Limb (tissue), 2 donors: ENCODE data around the gene SYNE1.
"Not testable (repeated sequence)": the region's sequence is repeated elsewhere in the genome, so short reads cannot be mapped to it uniquely, and the experiment has no call there.

Source experiments
- DNase-seq, 2 donors: peaks; one replicate each; pipeline ENCODE4 v3.0.0-alpha.2; 2016; ENCODE audit errors: extremely low spot score in 2 of 2

The SYNE1 gene

DNA sequence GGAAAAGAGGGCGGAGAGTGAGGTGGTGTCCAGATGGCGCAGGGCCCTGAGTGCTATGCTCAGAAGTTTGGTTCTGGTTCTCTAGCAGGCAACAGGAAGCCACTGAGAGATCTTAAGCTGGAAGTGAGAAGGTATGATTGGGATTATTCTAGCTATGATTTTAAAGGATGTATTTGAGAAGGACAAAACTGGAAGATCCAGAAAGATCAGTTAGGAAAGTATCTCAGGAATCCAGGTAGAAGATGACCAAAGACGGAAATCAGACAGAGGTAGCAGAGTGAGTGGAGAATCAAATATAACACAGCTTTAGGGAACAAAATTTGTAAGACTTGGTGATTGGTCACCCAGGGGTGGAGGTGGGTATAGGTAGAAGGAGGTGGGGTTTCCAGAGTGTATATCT is 5.8 kb downstream of the SYNE1 start:
- no peak for DNase-seq

- no peak for DNase-seq
Observed at GRCh38 chr6:152630832-152631231, 6.3 kb downstream of the SYNE1 start.

DNA sequence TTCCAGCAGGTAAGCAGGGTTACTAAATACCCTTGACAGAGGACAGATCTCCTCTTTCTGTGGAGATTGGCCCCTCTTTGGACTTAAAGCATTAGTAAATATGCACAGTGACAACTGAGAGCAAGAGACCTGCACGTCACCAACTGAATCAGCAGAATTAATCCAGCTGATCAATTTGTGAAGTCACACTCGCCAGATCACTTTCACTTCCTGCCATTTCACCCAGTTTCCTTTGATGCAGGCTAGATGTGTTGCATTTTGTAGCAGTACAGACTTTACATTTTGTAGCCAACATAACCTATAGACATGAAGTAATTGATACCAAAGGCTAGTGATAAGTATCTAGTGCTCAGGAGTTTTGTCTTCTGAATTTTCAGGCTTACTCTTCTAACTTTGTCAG is 11.9 kb downstream of the SYNE1 start:
- no peak for DNase-seq

DNA sequence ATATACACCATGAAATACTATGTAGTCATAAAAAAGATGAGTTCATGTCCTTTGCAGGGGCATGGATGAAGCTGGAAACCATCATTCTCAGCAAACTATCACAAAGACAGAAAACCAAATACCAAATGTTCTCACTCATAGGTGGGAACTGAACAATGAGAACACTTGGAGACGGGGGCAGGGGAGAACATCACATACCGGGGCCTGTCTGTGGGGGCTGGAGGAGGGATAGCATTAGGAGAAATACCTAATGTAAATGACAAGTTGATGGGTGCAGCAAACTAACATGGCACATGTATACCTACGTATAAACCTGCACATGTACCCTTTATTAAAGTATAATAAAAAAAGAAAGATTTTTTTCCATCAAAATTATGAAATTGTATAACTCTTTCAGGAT is 22.4 kb downstream of the SYNE1 start:
- not testable (repeated sequence) for DNase-seq

GRCh38 chr6:152609125-152609670 is 28.0 kb downstream of the SYNE1 start:
- DNase-seq, result no peak

GRCh38 chr6:152605941-152606340 is 31.2 kb downstream of the SYNE1 start:
- DNase-seq, result no peak

- no peak for DNase-seq
Observed at GRCh38 chr6:152605342-152605741, 31.8 kb downstream of the SYNE1 start.

DNA sequence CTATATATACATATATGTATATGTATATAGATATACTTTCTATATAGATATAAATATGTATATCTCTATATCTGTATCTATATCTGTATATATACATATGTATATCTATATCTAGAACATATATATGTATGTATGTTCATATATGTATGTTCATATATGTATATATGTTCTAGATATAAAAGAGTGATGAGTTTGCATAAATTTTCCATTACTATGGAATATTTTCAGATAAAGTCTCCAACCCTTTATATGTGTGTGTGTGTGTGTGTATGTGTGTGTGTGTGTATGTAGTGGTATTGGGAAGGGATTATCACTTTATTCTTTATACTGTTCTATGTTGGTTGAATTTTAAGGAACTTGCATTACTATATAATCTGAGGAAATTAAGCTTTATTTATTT is 33.3 kb downstream of the SYNE1 start:
- no peak for DNase-seq

GRCh38 chr6:152600022-152600421 is 37.1 kb downstream of the SYNE1 start:
- DNase-seq, result no peak

DNA sequence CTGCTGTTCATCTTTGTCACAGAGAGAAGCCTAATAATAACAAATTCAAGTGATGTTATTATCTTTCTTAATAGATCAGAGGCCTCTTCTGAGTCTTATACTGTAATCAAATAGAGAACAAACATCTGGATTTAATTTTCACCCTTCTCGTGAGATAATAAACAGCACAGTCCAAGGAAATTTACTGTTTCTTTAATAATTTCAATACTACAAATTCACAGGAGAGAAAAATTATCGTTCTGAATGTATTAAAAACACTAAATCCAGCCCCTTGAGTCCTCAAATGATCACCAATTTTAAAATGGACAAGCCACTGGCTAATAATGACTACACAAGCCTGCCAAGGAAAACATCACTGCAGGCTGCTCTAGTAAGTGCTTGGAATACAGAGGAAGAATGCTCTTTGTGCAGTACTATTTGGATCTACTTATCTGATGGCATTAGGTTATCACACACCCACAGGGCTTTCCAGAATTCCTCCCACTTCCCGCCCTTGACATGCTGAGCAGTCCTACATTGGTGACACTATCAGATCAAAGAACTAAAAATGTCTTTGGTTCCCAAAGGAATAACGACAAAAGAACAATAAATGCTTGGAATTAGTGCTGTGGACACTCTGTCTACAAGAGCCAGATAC is 38.1 kb downstream of the SYNE1 start:
- no peak for DNase-seq

- DNase-seq, result no peak
Observed at GRCh38 chr6:152598421-152598820, 38.7 kb downstream of the SYNE1 start.

DNA sequence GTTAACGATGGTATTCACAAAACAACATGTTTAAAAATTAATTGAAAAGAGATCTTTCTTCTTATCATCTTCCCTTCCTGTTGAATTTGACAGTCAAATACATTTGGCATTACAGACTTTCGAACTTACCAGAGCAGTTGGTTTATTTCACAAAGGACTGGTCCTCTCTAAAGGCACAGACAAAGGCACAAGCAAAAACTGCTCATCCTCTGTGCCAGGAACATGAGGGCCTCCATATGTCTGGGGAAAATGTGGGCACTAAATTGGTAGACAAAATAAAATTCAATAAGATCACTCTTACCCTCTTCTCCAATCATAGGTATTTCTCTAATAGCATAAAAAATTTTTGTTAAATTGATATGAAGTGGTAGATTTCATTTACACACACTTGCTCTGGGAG is 40.4 kb downstream of the SYNE1 start:
- DNase-seq, result no peak

GRCh38 chr6:152595499-152595898 is 41.7 kb downstream of the SYNE1 start:
- peak in 1 of 2 donors; percentile 39 for DNase-seq

DNA sequence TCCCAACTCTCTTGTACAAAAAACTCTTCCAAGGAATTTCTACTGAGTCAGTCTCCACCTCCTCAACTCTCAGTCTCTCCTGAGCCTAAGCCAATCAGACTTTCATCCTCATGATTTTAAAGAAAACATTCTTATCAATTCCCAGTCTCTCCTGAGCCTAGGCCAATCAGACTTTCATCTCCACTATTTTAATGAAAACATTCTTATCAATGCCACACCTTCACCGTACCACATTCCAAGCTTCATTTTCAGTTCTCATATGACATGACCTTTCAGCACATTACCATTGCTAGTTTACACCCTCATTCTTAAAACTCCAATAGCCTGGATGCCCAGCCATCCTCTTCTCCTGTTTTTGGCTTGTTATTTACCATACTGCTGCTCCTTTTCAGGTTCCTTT is 42.5 kb downstream of the SYNE1 start:
- no peak for DNase-seq

DNA sequence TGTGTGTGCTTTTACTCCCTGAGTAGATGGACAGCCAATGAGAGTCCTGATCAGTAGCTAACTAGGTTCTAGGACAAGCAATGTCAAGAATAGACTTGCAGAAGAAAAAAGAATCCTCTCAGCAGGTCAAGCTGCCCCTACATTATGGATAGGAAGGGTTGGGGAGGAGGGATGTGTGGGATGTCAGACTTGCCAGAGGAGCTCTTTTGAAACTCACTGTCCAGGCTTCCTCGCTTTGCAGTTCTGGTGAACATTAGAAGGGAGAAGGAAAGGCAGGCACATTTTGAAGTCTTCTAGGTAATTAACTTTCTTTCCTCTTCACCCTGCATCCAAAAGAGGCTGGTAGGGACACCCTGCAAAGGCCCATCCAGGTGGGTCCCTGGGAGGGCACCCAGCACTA is 48.7 kb downstream of the SYNE1 start:
- no peak for DNase-seq

GRCh38 chr6:152587473-152587872 is 49.7 kb downstream of the SYNE1 start:
- no peak for DNase-seq

GRCh38 chr6:152585236-152585635 is 51.9 kb downstream of the SYNE1 start:
- no peak for DNase-seq

DNA sequence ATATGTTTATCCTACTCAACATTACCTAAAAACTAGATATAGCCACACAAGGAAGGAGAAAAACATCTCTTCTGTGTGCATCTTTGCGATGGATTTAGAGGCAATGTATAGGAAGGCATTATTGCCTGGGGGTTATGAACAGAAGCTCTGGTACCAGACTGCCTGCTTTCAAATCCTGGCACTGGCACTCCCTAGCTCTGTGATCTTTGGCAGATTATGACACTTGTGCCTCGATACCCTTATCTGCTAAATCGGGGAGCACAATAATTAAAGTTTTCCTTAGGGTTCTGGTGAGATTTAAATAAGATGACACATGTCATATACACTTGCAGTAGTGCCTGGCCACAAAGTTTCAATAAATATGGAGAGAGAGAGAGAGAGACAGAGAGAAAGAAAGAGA is 53.3 kb downstream of the SYNE1 start:
- DNase-seq, result no peak

DNA sequence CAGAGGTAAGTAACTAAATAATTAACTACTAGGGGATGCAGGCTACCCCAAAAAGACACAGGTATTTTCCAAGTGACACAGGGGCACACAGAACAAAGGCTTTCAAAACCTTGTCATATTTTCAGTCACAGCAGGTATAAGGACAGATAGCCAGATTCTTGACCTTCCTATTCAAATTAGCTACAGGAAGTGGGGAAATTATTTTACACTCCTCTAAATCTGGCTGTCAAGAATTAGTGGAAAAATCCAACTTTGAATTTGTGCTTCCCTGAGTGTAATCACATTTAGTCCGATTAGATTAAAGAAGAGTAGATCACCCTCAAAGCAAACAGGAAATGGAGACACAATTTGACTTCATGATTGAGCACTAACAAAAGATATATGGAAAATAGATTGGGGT is 60.6 kb downstream of the SYNE1 start:
- DNase-seq, result no peak

- DNase-seq, result no peak
Observed at GRCh38 chr6:152575621-152576150, 61.5 kb downstream of the SYNE1 start.

- DNase-seq, result no peak
Observed at GRCh38 chr6:152575161-152575560, 62.0 kb downstream of the SYNE1 start.

- no peak for DNase-seq
Observed at GRCh38 chr6:152573762-152574161, 63.4 kb downstream of the SYNE1 start.

DNA sequence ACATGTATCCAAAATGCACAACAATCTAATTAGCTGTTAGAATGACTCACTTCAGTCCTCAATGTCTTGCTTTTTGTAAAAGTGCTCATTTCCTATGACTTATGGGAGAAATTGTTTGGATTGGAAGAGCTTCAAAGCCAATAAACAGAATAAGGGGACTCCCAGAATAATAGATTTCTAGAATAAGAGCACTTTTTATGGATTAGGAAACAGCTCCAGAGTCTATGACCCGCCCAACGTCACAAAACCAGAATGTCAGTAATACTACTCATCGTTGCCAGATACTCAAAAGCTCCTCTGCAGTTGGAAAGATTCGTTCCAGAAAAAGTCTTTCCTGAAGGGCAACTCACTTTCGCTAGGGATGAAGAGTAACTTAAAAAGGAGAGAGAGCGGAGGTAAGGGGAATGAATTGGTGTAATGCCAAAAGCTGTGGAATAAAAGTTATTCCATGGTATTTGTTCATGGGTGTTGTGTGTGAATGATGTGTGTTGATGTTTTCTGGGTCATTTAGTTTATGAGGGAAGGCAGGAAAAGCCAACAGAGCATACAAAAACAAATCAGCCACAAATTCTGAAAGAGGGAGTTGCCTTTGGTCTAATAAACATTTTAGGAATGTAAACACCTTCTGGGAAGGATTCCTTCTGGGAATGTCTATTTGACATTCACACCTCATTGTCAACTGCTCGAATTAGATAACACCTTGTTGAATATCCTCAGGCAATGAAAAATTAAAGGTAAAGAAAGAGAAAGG is 64.6 kb downstream of the SYNE1 start:
- DNase-seq, result no peak
